ENCODE results near the gene TBP. TPM values are rescaled to one million over a fixed set of nuclear protein-coding genes. Genes with fewer than 3 reads are reported as not detected.

Gene TBP
- total and polyA plus RNA-seq, 2 donors, result 12.7 to 22.7 TPM

- H3K9me3 ChIP-seq (ENCODE audit: control insufficient read depth in 2 of 2, insufficient read depth in 1 of 2, low read length in 1 of 2), result no peaks in the 10 kb centered on the region
- DNase-seq (ENCODE audit: low read depth in 6 of 9, low spot score in 9 of 9), result peak in 8 of 9 donors; percentile 31 to 77 (median 58)
- H3K27me3 ChIP-seq (ENCODE audit: control insufficient read depth in 2 of 2, insufficient read depth in 1 of 2, low read length in 1 of 2), result no peaks in the 10 kb centered on the region
- no peak overlapping the region for H3K4me3 ChIP-seq (ENCODE audit: low read length in 2 of 2)
- peaks cover 13 to 14% of the 10 kb centered on the region in 2 donors for H3K36me3 ChIP-seq (ENCODE audit: control insufficient read depth in 2 of 2, insufficient read depth in 2 of 2, low read length in 1 of 2)
- 65% methylated on average over 5 of the region's 5 CpGs for WGBS
- H3K4me1 ChIP-seq (ENCODE audit: control insufficient read depth in 2 of 2, insufficient read depth in 2 of 2, low read length in 2 of 2), result no peaks in the 10 kb centered on the region
- no peak overlapping the region for H3K27ac ChIP-seq (ENCODE audit: low read depth in 1 of 2, low read length in 1 of 2)
Measured at GRCh38 chr6:170529839-170530469, 24.2 kb upstream of the TBP start.

GRCh38 chr6:170532867-170533488 lies 21.2 kb upstream of the TBP start:
- DNase-seq (ENCODE audit: low read depth in 6 of 9, low spot score in 9 of 9), result no peak
- no peak overlapping the region for H3K27ac ChIP-seq (ENCODE audit: low read depth in 1 of 2, low read length in 1 of 2)
- 95% methylated on average over 7 of the region's 7 CpGs for WGBS
- H3K9me3 ChIP-seq (ENCODE audit: control insufficient read depth in 2 of 2, insufficient read depth in 1 of 2, low read length in 1 of 2), result no peaks in the 10 kb centered on the region
- H3K27me3 ChIP-seq (ENCODE audit: control insufficient read depth in 2 of 2, insufficient read depth in 1 of 2, low read length in 1 of 2), result no peaks in the 10 kb centered on the region
- no peaks in the 10 kb centered on the region for H3K4me1 ChIP-seq (ENCODE audit: control insufficient read depth in 2 of 2, insufficient read depth in 2 of 2, low read length in 2 of 2)
- H3K4me3 ChIP-seq (ENCODE audit: low read length in 2 of 2), result no peak overlapping the region
- H3K36me3 ChIP-seq (ENCODE audit: control insufficient read depth in 2 of 2, insufficient read depth in 2 of 2, low read length in 1 of 2), result peaks cover 38 to 40% of the 10 kb centered on the region in 2 donors

GRCh38 chr6:170533792-170534191 lies 20.4 kb upstream of the TBP start:
- peaks cover 42 to 47% of the 10 kb centered on the region in 2 donors for H3K36me3 ChIP-seq (ENCODE audit: control insufficient read depth in 2 of 2, insufficient read depth in 2 of 2, low read length in 1 of 2)

GRCh38 chr6:170535004-170535403 lies 19.2 kb upstream of the TBP start:
- H3K27ac ChIP-seq (ENCODE audit: low read depth in 1 of 2, low read length in 1 of 2), result no peak overlapping the region
- H3K9me3 ChIP-seq (ENCODE audit: control insufficient read depth in 2 of 2, insufficient read depth in 1 of 2, low read length in 1 of 2), result no peaks in the 10 kb centered on the region
- no peak overlapping the region for H3K4me3 ChIP-seq (ENCODE audit: low read length in 2 of 2)
- no peaks in the 10 kb centered on the region for H3K4me1 ChIP-seq (ENCODE audit: control insufficient read depth in 2 of 2, insufficient read depth in 2 of 2, low read length in 2 of 2)
- peaks cover 45 to 53% of the 10 kb centered on the region in 2 donors for H3K36me3 ChIP-seq (ENCODE audit: control insufficient read depth in 2 of 2, insufficient read depth in 2 of 2, low read length in 1 of 2)
- WGBS, result 99% methylated on average over 5 of the region's 5 CpGs
- no peak for DNase-seq (ENCODE audit: low read depth in 6 of 9, low spot score in 9 of 9)
- no peaks in the 10 kb centered on the region for H3K27me3 ChIP-seq (ENCODE audit: control insufficient read depth in 2 of 2, insufficient read depth in 1 of 2, low read length in 1 of 2)

More at GRCh38 chr6:170533792-170534191, 20.4 kb upstream of the TBP start:
- WGBS, result 95% methylated on average over 2 of the region's 2 CpGs
- Histone ChIP-seq H3K4me1 (ENCODE audit: control insufficient read depth in 2 of 2, insufficient read depth in 2 of 2, low read length in 2 of 2) (no peaks in the 10 kb centered on the region), H3K9me3 (ENCODE audit: control insufficient read depth in 2 of 2, insufficient read depth in 1 of 2, low read length in 1 of 2) (no peaks in the 10 kb centered on the region), H3K27ac (ENCODE audit: low read depth in 1 of 2, low read length in 1 of 2) (no peak overlapping the region), H3K4me3 (ENCODE audit: low read length in 2 of 2) (no peak overlapping the region), H3K27me3 (ENCODE audit: control insufficient read depth in 2 of 2, insufficient read depth in 1 of 2, low read length in 1 of 2) (no peaks in the 10 kb centered on the region)
- DNase-seq (ENCODE audit: low read depth in 6 of 9, low spot score in 9 of 9), result no peak

- no peak for DNase-seq (ENCODE audit: low read depth in 6 of 9, low spot score in 9 of 9)
- H3K36me3 ChIP-seq (ENCODE audit: control insufficient read depth in 2 of 2, insufficient read depth in 2 of 2, low read length in 1 of 2), result peaks cover 51 to 58% of the 10 kb centered on the region in 2 donors
- WGBS, result 97% methylated on average over 5 of the region's 5 CpGs
Measured at GRCh38 chr6:170536671-170537070, 17.5 kb upstream of the TBP start.

GRCh38 chr6:170537329-170537728 lies 16.8 kb upstream of the TBP start:
- Histone ChIP-seq H3K4me3 (ENCODE audit: low read length in 2 of 2) (no peak overlapping the region), H3K27ac (ENCODE audit: low read depth in 1 of 2, low read length in 1 of 2) (no peak overlapping the region), H3K4me1 (ENCODE audit: control insufficient read depth in 2 of 2, insufficient read depth in 2 of 2, low read length in 2 of 2) (no peaks in the 10 kb centered on the region), H3K27me3 (ENCODE audit: control insufficient read depth in 2 of 2, insufficient read depth in 1 of 2, low read length in 1 of 2) (no peaks in the 10 kb centered on the region), H3K36me3 (ENCODE audit: control insufficient read depth in 2 of 2, insufficient read depth in 2 of 2, low read length in 1 of 2) (peaks cover 55 to 63% of the 10 kb centered on the region in 2 donors), H3K9me3 (ENCODE audit: control insufficient read depth in 2 of 2, insufficient read depth in 1 of 2, low read length in 1 of 2) (no peaks in the 10 kb centered on the region)
- no peak for DNase-seq (ENCODE audit: low read depth in 6 of 9, low spot score in 9 of 9)
- 98% methylated on average over 4 of the region's 4 CpGs for WGBS

More at GRCh38 chr6:170536671-170537070, 17.5 kb upstream of the TBP start:
- Histone ChIP-seq H3K9me3 (ENCODE audit: control insufficient read depth in 2 of 2, insufficient read depth in 1 of 2, low read length in 1 of 2) (no peaks in the 10 kb centered on the region), H3K4me3 (ENCODE audit: low read length in 2 of 2) (no peak overlapping the region), H3K27ac (ENCODE audit: low read depth in 1 of 2, low read length in 1 of 2) (no peak overlapping the region), H3K27me3 (ENCODE audit: control insufficient read depth in 2 of 2, insufficient read depth in 1 of 2, low read length in 1 of 2) (no peaks in the 10 kb centered on the region), H3K4me1 (ENCODE audit: control insufficient read depth in 2 of 2, insufficient read depth in 2 of 2, low read length in 2 of 2) (no peaks in the 10 kb centered on the region)

- H3K4me3 ChIP-seq (ENCODE audit: low read length in 2 of 2), result no peak overlapping the region
- no peaks in the 10 kb centered on the region for H3K27me3 ChIP-seq (ENCODE audit: control insufficient read depth in 2 of 2, insufficient read depth in 1 of 2, low read length in 1 of 2)
- 97% methylated on average over 10 of the region's 10 CpGs for WGBS
- H3K27ac ChIP-seq (ENCODE audit: low read depth in 1 of 2, low read length in 1 of 2), result no peak overlapping the region
- no peaks in the 10 kb centered on the region for H3K4me1 ChIP-seq (ENCODE audit: control insufficient read depth in 2 of 2, insufficient read depth in 2 of 2, low read length in 2 of 2)
- no peaks in the 10 kb centered on the region for H3K9me3 ChIP-seq (ENCODE audit: control insufficient read depth in 2 of 2, insufficient read depth in 1 of 2, low read length in 1 of 2)
- peaks cover 50 to 73% of the 10 kb centered on the region in 2 donors for H3K36me3 ChIP-seq (ENCODE audit: control insufficient read depth in 2 of 2, insufficient read depth in 2 of 2, low read length in 1 of 2)
- no peak for DNase-seq (ENCODE audit: low read depth in 6 of 9, low spot score in 9 of 9)
Measured at GRCh38 chr6:170542031-170542719, 12.0 kb upstream of the TBP start.

- H3K36me3 ChIP-seq (ENCODE audit: control insufficient read depth in 2 of 2, insufficient read depth in 2 of 2, low read length in 1 of 2), result peaks cover 36 to 70% of the 10 kb centered on the region in 2 donors
- WGBS, result 72% methylated on average over 2 of the region's 2 CpGs
- no peaks in the 10 kb centered on the region for H3K27me3 ChIP-seq (ENCODE audit: control insufficient read depth in 2 of 2, insufficient read depth in 1 of 2, low read length in 1 of 2)
- no peak overlapping the region for H3K27ac ChIP-seq (ENCODE audit: low read depth in 1 of 2, low read length in 1 of 2)
- H3K9me3 ChIP-seq (ENCODE audit: control insufficient read depth in 2 of 2, insufficient read depth in 1 of 2, low read length in 1 of 2), result no peaks in the 10 kb centered on the region
- no peak overlapping the region for H3K4me3 ChIP-seq (ENCODE audit: low read length in 2 of 2)
- DNase-seq (ENCODE audit: low read depth in 6 of 9, low spot score in 9 of 9), result no peak
- H3K4me1 ChIP-seq (ENCODE audit: control insufficient read depth in 2 of 2, insufficient read depth in 2 of 2, low read length in 2 of 2), result no peaks in the 10 kb centered on the region
Measured at GRCh38 chr6:170545405-170545804, 8.8 kb upstream of the TBP start.
